Measurements from ENCODE around the gene TGM1. TPM values are rescaled to one million over a fixed set of nuclear protein-coding genes. Genes with fewer than 3 reads are reported as not detected.

The TGM1 gene
- total RNA-seq, 4 donors from 2014 or later: 0.20 TPM; not detected in 3

- intact Hi-C loops (cut with DNase I; ENCODE audit: low total_unique reads) (no loop called here), in situ Hi-C loops (cut with MboI; ENCODE audit: low sequenced_read_pairs in 4 of 4) (no loop called here)
- no peak overlapping the region for H3K4me3 ChIP-seq
- no peak for ATAC-seq
- H3K36me3 ChIP-seq: peaks cover 0 to 20% of the 10 kb centered on the region in 2 donors
- H3K9me3 ChIP-seq: no peaks in the 10 kb centered on the region
- TF ChIP-seq CTCF (IDR thresholded peaks at IDR 0.05 in 4 of 5, conservative IDR thresholded peaks at IDR 0.05 in 1 of 5) (no peak), POLR2A (IDR thresholded peaks at IDR 0.05) (no peak)
- no peaks in the 10 kb centered on the region for H3K27me3 ChIP-seq
- no peak overlapping the region for H3K27ac ChIP-seq
- peaks cover 4 to 6% of the 10 kb centered on the region in 2 donors for H3K4me1 ChIP-seq
- DNase-seq: no peak
Observed at GRCh38 chr14:24272467-24272866, 9.5 kb upstream of the TGM1 start.

- peak overlapping the region; percentile 87 to 99 (median 98) for H3K27ac ChIP-seq
- H3K4me1 ChIP-seq: peaks cover 4 to 6% of the 10 kb centered on the region in 2 donors
- intact Hi-C loops (cut with DNase I; ENCODE audit: low total_unique reads): loop anchor here (1.0 kb wide), 3 partner anchors 30 to 40 kb away; partner anchors contain the start of genes GMPR2, LTB4R, NEDD8 and TINF2
Observed at GRCh38 chr14:24271834-24272263, 8.9 kb upstream of the TGM1 start.

GRCh38 chr14:24271134-24271833 is 8.3 kb upstream of the TGM1 start, which contains the start of gene RABGGTA:
Gene RABGGTA, minus strand, starts transcription at chr14:24271597. Its CDS starts 482 bp downstream, at chr14:24271115.
- Histone ChIP-seq H3K9me3 (no peaks in the 10 kb centered on the region), H3K27me3 (no peaks in the 10 kb centered on the region), H3K27ac (peak within 1 kb of the TSS; percentile 87 to 99 (median 98)), H3K4me1 (peaks cover 4 to 6% of the 10 kb centered on the region in 2 donors), H3K4me3 (peak within 1 kb of the TSS; percentile 78 to 98 (median 94)), H3K36me3 (peaks cover 0 to 32% of the 10 kb centered on the region in 2 donors)
- in situ Hi-C loops (cut with MboI; ENCODE audit: low sequenced_read_pairs in 4 of 4): no loop called here
- TF ChIP-seq POLR2A (IDR thresholded peaks at IDR 0.05): peak; percentile 35 to 48
- TF ChIP-seq CTCF (IDR thresholded peaks at IDR 0.05 in 4 of 5, conservative IDR thresholded peaks at IDR 0.05 in 1 of 5): peak; percentile 42 to 82 (median 70)
- intact Hi-C loops (cut with DNase I; ENCODE audit: low total_unique reads): loop anchor here (1.0 kb wide), 3 partner anchors 29 to 40 kb away; partner anchors contain the start of genes GMPR2, LTB4R, NEDD8 and TINF2
- ATAC-seq: peak; percentile 95 to 97
- peak; percentile 65 to 81 for DNase-seq

More at GRCh38 chr14:24271834-24272263, 8.9 kb upstream of the TGM1 start:
- TF ChIP-seq POLR2A (IDR thresholded peaks at IDR 0.05): no peak
- TF ChIP-seq CTCF (IDR thresholded peaks at IDR 0.05 in 4 of 5, conservative IDR thresholded peaks at IDR 0.05 in 1 of 5): no peak
- DNase-seq: no peak
- H3K36me3 ChIP-seq: peaks cover 0 to 26% of the 10 kb centered on the region in 2 donors
- no peak for ATAC-seq
- H3K4me3 ChIP-seq: peak overlapping the region; percentile 78 to 98 (median 94)
- in situ Hi-C loops (cut with MboI; ENCODE audit: low sequenced_read_pairs in 4 of 4): no loop called here
- H3K9me3 ChIP-seq: no peaks in the 10 kb centered on the region
- no peaks in the 10 kb centered on the region for H3K27me3 ChIP-seq

- ATAC-seq (peak; percentile 18 to 35), DNase-seq (no peak)
- Histone ChIP-seq H3K4me1 (peaks cover 4 to 6% of the 10 kb centered on the region in 2 donors), H3K4me3 (peak overlapping the region; percentile 78 to 98 (median 94)), H3K27ac (peak overlapping the region; percentile 87 to 99 (median 98)), H3K36me3 (peaks cover 0 to 36% of the 10 kb centered on the region in 2 donors), H3K27me3 (no peaks in the 10 kb centered on the region), H3K9me3 (no peaks in the 10 kb centered on the region)
- intact Hi-C loops (cut with DNase I; ENCODE audit: low total_unique reads): loop anchor here (1.0 kb wide), 3 partner anchors 28 to 41 kb away; partner anchors contain the start of genes GMPR2, LTB4R, NEDD8 and TINF2
- TF ChIP-seq POLR2A (IDR thresholded peaks at IDR 0.05) (no peak), CTCF (IDR thresholded peaks at IDR 0.05 in 4 of 5, conservative IDR thresholded peaks at IDR 0.05 in 1 of 5) (no peak)
- in situ Hi-C loops (cut with MboI; ENCODE audit: low sequenced_read_pairs in 4 of 4): no loop called here
Observed at GRCh38 chr14:24270537-24271133, 7.7 kb upstream of the TGM1 start.
